ENCODE measurements around the gene SARDH.

The SARDH gene

GRCh38 chr9:133643978-133644760 lies 94.0 kb downstream of the SARDH start:
- no peak for DNase-seq

DNA sequence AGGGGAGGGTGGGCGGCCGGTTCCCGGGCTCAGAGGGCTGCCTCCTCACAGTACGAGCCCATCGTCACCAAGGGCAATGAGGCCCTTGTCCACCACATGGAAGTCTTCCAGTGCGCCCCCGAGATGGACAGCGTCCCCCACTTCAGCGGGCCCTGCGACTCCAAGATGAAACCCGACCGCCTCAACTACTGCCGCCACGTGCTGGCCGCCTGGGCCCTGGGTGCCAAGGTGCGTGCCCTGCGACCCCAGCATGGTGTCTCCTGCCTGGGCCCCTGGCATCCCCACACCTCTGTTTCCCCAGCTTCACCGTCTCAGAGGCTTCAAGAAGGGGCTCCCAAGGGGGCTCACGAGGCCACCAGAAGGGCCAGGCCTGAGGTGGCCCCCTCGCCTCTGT lies 94.8 kb downstream of the SARDH start:
- DNase-seq: no peak

- no peak for DNase-seq
Observed at GRCh38 chr9:133642708-133643361, 95.3 kb downstream of the SARDH start.

DNA sequence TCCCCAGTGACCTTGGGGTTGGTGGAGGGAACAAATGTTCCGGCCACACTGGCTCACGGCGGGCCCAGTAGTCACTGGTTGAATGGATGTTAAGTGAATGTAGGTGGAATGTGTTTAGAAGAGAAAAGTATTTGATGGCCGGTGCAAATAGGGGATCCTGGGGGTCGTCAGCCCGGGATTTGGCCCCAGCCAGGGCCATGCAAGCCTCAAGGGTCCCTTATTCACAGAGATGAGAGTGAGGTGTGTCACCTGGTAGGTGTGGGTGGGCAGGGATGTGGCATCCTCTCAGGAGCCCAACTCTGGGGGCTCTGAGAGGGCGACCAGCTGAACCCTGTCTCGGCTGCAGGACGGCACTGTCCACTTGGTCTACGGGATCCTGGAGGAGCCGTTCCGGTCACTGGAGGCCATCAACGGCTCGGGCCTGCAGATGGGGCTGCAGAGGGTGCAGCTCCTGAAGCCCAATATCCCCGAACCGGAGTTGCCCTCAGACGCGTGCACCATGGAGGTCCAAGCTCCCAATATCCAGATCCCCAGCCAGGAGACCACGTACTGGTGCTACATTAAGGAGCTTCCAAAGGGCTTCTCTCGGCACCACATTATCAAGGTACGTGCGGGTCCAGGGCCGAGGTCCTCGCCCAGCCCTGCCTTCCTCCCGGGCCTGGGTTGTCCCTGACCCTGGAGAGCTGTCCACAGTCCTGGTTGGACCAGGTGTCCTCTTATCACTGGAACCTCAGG lies 96.1 kb downstream of the SARDH start:
- DNase-seq: no peak

DNA sequence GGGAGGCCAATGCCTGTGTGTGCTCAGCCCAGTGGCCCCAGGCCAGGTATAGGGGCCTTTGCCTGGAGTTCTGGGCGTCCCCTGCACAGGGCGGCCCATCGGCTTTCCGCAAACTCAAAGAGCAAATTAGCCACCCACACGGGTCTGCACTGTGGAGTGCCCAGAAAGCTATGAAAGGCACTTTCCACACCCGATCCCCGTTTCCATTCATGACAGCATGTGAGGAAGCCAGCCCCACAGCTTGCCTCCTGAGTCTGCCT lies 96.8 kb downstream of the SARDH start:
- no peak for DNase-seq

GRCh38 chr9:133640580-133641395 lies 97.4 kb downstream of the SARDH start:
- DNase-seq: no peak

DNA sequence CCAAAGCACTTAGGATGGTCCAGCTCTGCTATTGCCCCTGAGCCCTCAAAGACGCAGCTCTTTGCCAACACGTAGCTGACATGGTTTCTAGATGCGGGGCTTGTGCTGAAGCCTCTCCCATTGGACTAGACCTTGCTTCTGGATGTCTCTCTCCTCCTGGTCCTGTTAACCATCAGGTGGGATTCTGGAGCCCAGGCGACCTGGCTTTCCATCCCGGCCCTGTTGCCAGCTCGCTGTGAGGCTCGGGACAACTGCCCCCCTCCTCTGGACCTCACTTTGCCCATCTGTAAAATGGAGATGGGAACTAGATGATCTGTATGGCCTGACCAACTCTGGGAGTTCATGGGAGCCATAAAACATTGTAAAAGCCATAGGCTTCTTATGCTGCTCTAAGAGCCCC lies 98.0 kb downstream of the SARDH start:
- no peak for DNase-seq

- no peak for DNase-seq
Observed at GRCh38 chr9:133639613-133640012, 98.5 kb downstream of the SARDH start.

DNA sequence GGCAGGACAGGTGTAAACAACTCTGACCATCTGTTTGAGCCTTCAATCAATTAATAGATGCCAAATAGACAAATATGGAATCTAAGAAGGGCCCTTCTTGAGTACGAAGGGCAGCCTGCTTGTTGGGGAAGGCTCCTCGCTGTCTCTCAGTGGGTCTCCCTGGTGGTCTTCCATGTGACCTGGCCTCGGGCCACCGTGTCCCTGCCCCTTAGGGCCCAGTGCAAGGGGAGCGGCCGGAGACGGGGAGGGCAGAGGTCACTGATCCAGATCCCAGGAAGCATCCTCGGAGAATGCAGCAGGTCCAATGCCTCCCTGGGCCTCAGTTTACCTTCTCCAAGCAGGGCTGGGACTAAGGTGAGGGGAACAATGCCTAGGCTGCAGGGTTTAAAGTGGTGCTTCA lies 99.4 kb downstream of the SARDH start:
- no peak for DNase-seq

GRCh38 chr9:133638076-133638475 lies 100.1 kb downstream of the SARDH start:
- no peak for DNase-seq

- no peak for DNase-seq
Observed at GRCh38 chr9:133637451-133638055, 100.6 kb downstream of the SARDH start.

- DNase-seq: no peak
Observed at GRCh38 chr9:133636902-133637301, 101.2 kb downstream of the SARDH start.

- no peak for DNase-seq
Observed at GRCh38 chr9:133635533-133636531, 102.3 kb downstream of the SARDH start, which contains the start of gene DBH. Gene DBH (plus strand): TSS chr9:133636363. CDS start chr9:133636372, 9 bp downstream.

- DNase-seq: no peak
Observed at GRCh38 chr9:133635098-133635497, 103.1 kb downstream of the SARDH start.

GRCh38 chr9:133634081-133634691 lies 104.0 kb downstream of the SARDH start:
- DNase-seq: no peak

DNA sequence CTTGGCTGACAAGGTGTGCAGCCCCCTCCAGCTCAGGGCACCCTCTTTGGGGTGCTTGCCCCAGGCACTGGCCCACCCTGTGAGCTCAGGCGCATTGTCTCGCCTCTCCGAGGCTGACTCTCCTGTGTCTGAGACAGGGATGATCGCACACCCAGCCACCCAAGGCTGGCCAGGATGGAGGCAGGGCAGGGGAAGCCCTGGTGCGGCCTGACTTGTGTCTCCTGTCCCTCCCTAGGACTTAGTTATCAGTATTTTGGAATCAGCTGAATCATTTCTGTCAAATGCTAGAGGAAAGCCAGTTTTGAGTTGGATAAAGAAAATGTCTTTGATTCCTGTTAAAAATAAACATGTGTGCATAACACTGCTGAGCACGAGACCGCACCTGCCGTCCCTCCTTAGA lies 104.5 kb downstream of the SARDH start:
- DNase-seq: no peak

DNA sequence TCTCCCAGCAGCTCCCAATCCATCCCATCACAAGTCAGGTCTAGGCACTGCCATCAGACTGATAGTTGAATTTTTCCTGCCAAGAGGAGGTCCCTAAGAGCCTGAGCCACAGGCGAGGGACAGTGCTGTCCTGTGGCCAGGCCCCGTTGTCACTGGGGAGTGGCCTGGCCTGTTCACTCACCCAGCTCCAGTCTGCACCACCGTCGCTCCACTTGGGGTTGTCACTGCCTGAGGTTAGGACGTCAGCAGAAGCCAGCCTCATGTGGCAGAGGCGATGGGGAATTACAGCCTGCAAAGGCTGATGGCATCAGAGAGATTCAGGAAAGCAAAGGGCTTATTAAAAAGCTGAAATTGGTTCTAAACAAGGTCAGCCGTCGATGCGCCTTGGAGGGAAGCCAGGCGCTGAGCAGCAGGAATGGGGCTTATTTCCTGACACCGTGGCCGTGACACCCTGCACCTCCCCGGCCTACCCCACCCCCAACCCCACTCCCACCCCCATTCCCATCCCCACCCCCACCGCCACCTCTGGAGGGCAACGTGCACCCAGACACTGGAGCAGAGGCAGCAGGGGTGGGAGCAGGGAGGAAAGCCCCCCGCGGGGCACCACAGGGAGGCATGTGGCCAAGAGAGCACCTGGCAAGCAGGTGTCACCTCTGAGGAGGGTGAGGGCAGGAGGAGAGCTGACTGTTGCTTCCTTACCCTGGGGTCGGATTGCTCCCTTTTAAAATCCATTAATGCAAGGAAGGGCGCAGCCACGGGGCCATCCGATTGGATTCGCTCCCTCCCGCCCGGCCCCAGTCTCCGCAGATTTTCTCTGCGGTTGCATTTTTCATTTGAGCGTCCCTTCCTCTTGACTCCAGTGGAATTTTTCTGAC lies 105.1 kb downstream of the SARDH start:
- DNase-seq: no peak

GRCh38 chr9:133631111-133631510 lies 107.0 kb downstream of the SARDH start:
- DNase-seq: no peak

DNA sequence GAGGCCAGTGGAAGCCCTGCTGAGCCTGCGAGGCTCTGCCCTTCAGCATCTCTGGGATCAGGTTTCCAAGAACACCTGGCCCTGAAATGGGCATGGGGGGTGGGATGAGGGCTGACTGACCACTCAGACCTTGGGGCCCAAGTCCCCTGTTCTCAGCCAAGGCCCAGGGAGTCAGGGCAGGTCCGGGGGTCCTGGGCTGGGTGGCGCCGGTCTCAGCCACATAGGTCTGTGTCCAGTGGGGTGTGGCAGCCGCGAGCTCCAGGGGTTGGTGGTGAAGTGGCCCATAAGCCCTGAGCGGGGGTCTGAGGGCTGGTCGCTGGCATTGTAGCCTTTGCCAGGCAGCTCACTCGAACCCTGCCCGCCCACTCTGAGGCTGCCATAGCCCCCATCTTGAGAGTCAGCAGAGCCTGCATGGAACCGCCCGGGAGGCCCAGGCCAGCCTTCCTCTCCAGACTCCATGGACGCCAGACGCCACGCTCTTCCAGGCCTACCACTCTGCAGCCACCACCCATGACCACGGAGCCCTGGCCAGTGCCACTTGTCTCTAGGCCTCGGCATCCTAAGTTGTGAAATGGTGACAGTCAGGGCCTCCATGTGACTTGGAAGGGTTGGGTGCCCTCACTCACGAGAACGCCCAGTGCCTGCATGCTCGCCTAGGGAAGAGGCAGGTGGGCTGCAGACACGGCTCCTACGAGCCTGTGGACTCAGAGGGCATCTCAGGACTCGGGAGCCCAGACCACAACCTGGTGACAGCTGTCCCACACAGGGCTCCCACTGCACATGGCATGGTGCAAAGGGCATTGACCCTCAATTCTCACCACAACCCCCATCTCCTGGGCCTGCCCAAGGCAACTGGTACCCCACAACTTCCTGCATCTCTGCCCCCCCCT lies 108.7 kb downstream of the SARDH start:
- no peak for DNase-seq
